ENCODE data around the gene EPB41L5.
"Not testable (repeated sequence)": the region's sequence is repeated elsewhere in the genome, so short reads cannot be mapped to it uniquely, and the experiment has no call there.

The EPB41L5 gene

GRCh38 chr2:120037995-120038541 lies 25.2 kb downstream of the EPB41L5 start:
- no peak for TF ChIP-seq CTCF (IDR thresholded peaks at IDR 0.05; ENCODE audit: control extremely low read depth, extremely low read depth, low read depth, missing control alignments)
- CTCF ChIA-PET = no interaction called here
- DNase-seq (ENCODE audit: extremely low spot score) = no peak
- POLR2A ChIA-PET = no interaction called here

- no peak for TF ChIP-seq CTCF (IDR thresholded peaks at IDR 0.05; ENCODE audit: control extremely low read depth, extremely low read depth, low read depth, missing control alignments)
- ChIA-PET CTCF (interaction anchor here (0.7 to 1.0 kb wide), 2 partner anchors 12 to 17 kb away, joined by 3 read pairs; no protein-coding TSS in a partner anchor), POLR2A (no interaction called here)
- no peak for DNase-seq (ENCODE audit: extremely low spot score)
Observed at GRCh38 chr2:120042359-120042758, 29.5 kb downstream of the EPB41L5 start.

GRCh38 chr2:120044336-120044735 lies 31.5 kb downstream of the EPB41L5 start:
- DNase-seq (ENCODE audit: extremely low spot score) = no peak
- no peak for TF ChIP-seq CTCF (IDR thresholded peaks at IDR 0.05; ENCODE audit: control extremely low read depth, extremely low read depth, low read depth, missing control alignments)
- CTCF ChIA-PET = no interaction called here
- POLR2A ChIA-PET = no interaction called here

- DNase-seq (ENCODE audit: extremely low spot score); POLR2A ChIA-PET; CTCF ChIA-PET: not testable (repeated sequence)
Observed at GRCh38 chr2:120045775-120046174, 32.9 kb downstream of the EPB41L5 start.

GRCh38 chr2:120046252-120046651 lies 33.4 kb downstream of the EPB41L5 start:
- CTCF ChIA-PET, POLR2A ChIA-PET: not testable (repeated sequence)

GRCh38 chr2:120052597-120052996 lies 39.7 kb downstream of the EPB41L5 start:
- no peak for TF ChIP-seq CTCF (IDR thresholded peaks at IDR 0.05; ENCODE audit: control extremely low read depth, extremely low read depth, low read depth, missing control alignments)
- POLR2A ChIA-PET = no interaction called here
- DNase-seq (ENCODE audit: extremely low spot score) = no peak
- CTCF ChIA-PET = no interaction called here

More at GRCh38 chr2:120046252-120046651, 33.4 kb downstream of the EPB41L5 start:
- DNase-seq (ENCODE audit: extremely low spot score) = not testable (repeated sequence)

GRCh38 chr2:120053891-120054290 lies 41.0 kb downstream of the EPB41L5 start:
- ChIA-PET CTCF (no interaction called here), POLR2A (no interaction called here)
- TF ChIP-seq CTCF (IDR thresholded peaks at IDR 0.05; ENCODE audit: control extremely low read depth, extremely low read depth, low read depth, missing control alignments) = no peak
- DNase-seq (ENCODE audit: extremely low spot score) = no peak

GRCh38 chr2:120059483-120059882 lies 46.6 kb downstream of the EPB41L5 start:
- CTCF ChIA-PET = interaction anchor here (0.7 kb wide), 1 partner anchor 115 kb away, joined by 3 read pairs; no protein-coding TSS in a partner anchor
- no peak for TF ChIP-seq CTCF (IDR thresholded peaks at IDR 0.05; ENCODE audit: control extremely low read depth, extremely low read depth, low read depth, missing control alignments)
- POLR2A ChIA-PET = no interaction called here
- DNase-seq (ENCODE audit: extremely low spot score) = no peak
